Measurements from ENCODE around the gene ARID5B. TPM values are rescaled to one million over a fixed set of nuclear protein-coding genes. Genes with fewer than 3 reads are reported as not detected.

The ARID5B gene
- polyA plus RNA-seq, 1 of the 3 experiments (the other 2 are of a cell fraction), result 10.9 TPM

DNA sequence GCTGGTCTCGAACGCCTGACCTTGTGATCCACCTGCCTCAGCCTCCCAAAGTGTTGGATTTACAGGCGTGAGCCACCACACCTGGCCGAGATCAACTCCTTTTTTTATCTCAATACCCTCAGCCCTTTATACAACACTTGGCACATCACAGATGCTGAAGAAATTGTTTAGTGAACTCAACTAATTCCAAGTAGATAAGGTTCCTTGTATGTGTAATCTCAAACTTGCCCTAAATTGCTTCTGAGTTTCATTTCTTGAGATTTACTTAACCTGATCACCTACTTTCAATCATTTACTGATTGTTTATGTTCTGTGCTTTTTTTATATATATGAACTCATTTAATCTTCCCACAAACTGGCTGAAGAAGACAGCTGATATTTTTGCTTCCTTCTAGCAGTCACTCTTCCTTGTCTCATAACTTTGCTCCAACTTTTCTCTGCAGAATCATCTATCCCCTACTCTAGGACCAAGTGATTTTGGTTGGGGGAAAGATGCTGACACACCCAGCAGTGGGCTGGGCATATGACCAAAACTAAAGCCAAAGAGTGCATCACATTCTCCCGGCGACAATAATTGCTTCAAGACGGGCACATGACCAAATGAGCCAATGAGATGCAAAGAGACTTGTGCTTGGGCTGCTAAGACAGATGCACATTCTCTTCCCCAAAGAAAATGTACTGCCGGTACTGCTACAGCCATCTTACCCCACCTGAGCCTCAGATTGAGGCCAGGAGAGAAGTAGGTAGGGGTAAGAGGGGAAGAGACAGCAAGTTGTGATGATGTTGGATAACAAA is 40.3 kb upstream of the ARID5B start:
- Histone ChIP-seq H3K4me3 (ENCODE audit: low read depth in 2 of 2, low read length in 1 of 2) (no peak overlapping the region), H3F3A (replicated peaks; ENCODE audit: insufficient read depth) (no peaks in the 10 kb centered on the region), H3K9ac (no peak overlapping the region), H4K20me1 (ENCODE audit: insufficient read depth) (no peaks in the 10 kb centered on the region), H3K27me3 (ENCODE audit: insufficient read depth) (no peaks in the 10 kb centered on the region), H3K9me3 (no peaks in the 10 kb centered on the region), H3K36me3 (replicated peaks in 1 of 2; ENCODE audit: control insufficient read depth in 1 of 2, insufficient read depth in 2 of 2, low read length in 1 of 2) (no peaks in the 10 kb centered on the region), H3K4me2 (no peak overlapping the region), H3K9me2 (no peaks in the 10 kb centered on the region), H2AFZ (ENCODE audit: low read depth) (no peak overlapping the region), H3K27ac (ENCODE audit: low read depth in 2 of 2, low read length in 1 of 2) (no peak overlapping the region), H3K79me2 (ENCODE audit: insufficient read depth) (no peaks in the 10 kb centered on the region), H3K4me1 (ENCODE audit: control insufficient read depth in 1 of 2, insufficient read depth in 2 of 2, low read depth in 1 of 2, low read length in 1 of 2) (no peaks in the 10 kb centered on the region)
- ChIA-PET POLR2A (no interaction called here), CTCF (interaction anchor here (0.6 to 1.5 kb wide), 2 partner anchors 35 to 83 kb away, joined by 3 to 4 read pairs; no protein-coding TSS in a partner anchor)
- TF ChIP-seq TCF12 (IDR thresholded peaks at IDR 0.05), result no peak
- TF ChIP-seq FOXJ3 (CRISPR knock-in tag; IDR thresholded peaks at IDR 0.05), result no peak
- TF ChIP-seq POLR2AphosphoS5 (IDR thresholded peaks at IDR 0.05; ENCODE audit: low read depth, low read length), result no peak
- TF ChIP-seq FOSL2 (IDR thresholded peaks at IDR 0.05; ENCODE audit: borderline replicate concordance, low read depth), result no peak
- no peak for TF ChIP-seq MAX (IDR thresholded peaks at IDR 0.05; ENCODE audit: low read depth)
- no peak for TF ChIP-seq REST (IDR thresholded peaks at IDR 0.05; ENCODE audit: low read depth, low read length)
- no peak for TF ChIP-seq RAD21 (IDR thresholded peaks at IDR 0.05; ENCODE audit: low read length)
- TF ChIP-seq NRF1 (IDR thresholded peaks at IDR 0.05; ENCODE audit: low read depth, low read length), result no peak
- TF ChIP-seq, protein P1, sequence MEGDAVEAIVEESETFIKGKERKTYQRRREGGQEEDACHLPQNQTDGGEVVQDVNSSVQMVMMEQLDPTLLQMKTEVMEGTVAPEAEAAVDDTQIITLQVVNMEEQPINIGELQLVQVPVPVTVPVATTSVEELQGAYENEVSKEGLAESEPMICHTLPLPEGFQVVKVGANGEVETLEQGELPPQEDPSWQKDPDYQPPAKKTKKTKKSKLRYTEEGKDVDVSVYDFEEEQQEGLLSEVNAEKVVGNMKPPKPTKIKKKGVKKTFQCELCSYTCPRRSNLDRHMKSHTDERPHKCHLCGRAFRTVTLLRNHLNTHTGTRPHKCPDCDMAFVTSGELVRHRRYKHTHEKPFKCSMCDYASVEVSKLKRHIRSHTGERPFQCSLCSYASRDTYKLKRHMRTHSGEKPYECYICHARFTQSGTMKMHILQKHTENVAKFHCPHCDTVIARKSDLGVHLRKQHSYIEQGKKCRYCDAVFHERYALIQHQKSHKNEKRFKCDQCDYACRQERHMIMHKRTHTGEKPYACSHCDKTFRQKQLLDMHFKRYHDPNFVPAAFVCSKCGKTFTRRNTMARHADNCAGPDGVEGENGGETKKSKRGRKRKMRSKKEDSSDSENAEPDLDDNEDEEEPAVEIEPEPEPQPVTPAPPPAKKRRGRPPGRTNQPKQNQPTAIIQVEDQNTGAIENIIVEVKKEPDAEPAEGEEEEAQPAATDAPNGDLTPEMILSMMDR (IDR thresholded peaks at IDR 0.05), result no peak
- TF ChIP-seq, protein P2, sequence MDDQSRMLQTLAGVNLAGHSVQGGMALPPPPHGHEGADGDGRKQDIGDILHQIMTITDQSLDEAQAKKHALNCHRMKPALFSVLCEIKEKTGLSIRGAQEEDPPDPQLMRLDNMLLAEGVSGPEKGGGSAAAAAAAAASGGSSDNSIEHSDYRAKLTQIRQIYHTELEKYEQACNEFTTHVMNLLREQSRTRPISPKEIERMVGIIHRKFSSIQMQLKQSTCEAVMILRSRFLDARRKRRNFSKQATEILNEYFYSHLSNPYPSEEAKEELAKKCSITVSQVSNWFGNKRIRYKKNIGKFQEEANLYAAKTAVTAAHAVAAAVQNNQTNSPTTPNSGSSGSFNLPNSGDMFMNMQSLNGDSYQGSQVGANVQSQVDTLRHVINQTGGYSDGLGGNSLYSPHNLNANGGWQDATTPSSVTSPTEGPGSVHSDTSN (IDR thresholded peaks at IDR 0.05), result no peak
- no peak for TF ChIP-seq RFX5 (IDR thresholded peaks at IDR 0.05; ENCODE audit: low read length)
- TF ChIP-seq EP300 (IDR thresholded peaks at IDR 0.05; ENCODE audit: borderline replicate concordance in 1 of 2, low read depth in 1 of 2, low read length in 1 of 2), result no peak
- TF ChIP-seq MXI1 (IDR thresholded peaks at IDR 0.05; ENCODE audit: low read depth, low read length), result no peak
- no peak for DNase-seq
- whole genome bisulfite sequencing (ENCODE audit: low lambda C conversion rate), result 83% methylated on average over 8 of the region's 8 CpGs
